ENCODE measurements around the gene NWD2.
"Not testable (repeated sequence)": the region's sequence is repeated elsewhere in the genome, so short reads cannot be mapped to it uniquely, and the experiment has no call there.

NWD2 gene

GRCh38 chr4:37244583-37245390 lies at the start of gene NWD2:
Gene NWD2, plus strand, starts transcription at chr4:37244743. Its CDS starts 325 bp downstream, at chr4:37245068.
- Histone ChIP-seq H3K4me1 (ENCODE audit: insufficient read depth, low read length) (peaks cover 3% of the 10 kb centered on the region; the same call in 1 of the 2 replicates), H3K36me3 (ENCODE audit: insufficient read depth, low read length) (no peaks in the 10 kb centered on the region), H3K9ac (ENCODE audit: low read depth, low read length) (peak within 1 kb of the TSS; percentile 57; the same call in 1 of the 2 replicates), H3K9me3 (ENCODE audit: control insufficient read depth, insufficient read depth, low read length) (no peaks in the 10 kb centered on the region)

GRCh38 chr4:37197899-37198298 lies 46.6 kb upstream of the NWD2 start:
- no peaks in the 10 kb centered on the region; the same call in 1 of the 2 replicates for H3K9me3 ChIP-seq (ENCODE audit: control insufficient read depth, insufficient read depth, low read length)
- no peaks in the 10 kb centered on the region for H3K36me3 ChIP-seq (ENCODE audit: insufficient read depth, low read length)
- H3K9ac ChIP-seq (ENCODE audit: low read depth, low read length) = no peak overlapping the region
- no peaks in the 10 kb centered on the region for H3K4me1 ChIP-seq (ENCODE audit: insufficient read depth, low read length)

GRCh38 chr4:37204740-37205139 lies 39.8 kb upstream of the NWD2 start:
- not testable (repeated sequence) for H3K9me3 ChIP-seq (ENCODE audit: control insufficient read depth, insufficient read depth, low read length); H3K36me3 ChIP-seq (ENCODE audit: insufficient read depth, low read length); H3K9ac ChIP-seq (ENCODE audit: low read depth, low read length); H3K4me1 ChIP-seq (ENCODE audit: insufficient read depth, low read length)

GRCh38 chr4:37216209-37216608 lies 28.3 kb upstream of the NWD2 start:
- Histone ChIP-seq H3K9me3 (ENCODE audit: control insufficient read depth, insufficient read depth, low read length) (no peaks in the 10 kb centered on the region), H3K36me3 (ENCODE audit: insufficient read depth, low read length) (no peaks in the 10 kb centered on the region), H3K9ac (ENCODE audit: low read depth, low read length) (no peak overlapping the region), H3K4me1 (ENCODE audit: insufficient read depth, low read length) (no peaks in the 10 kb centered on the region)

- no peaks in the 10 kb centered on the region for H3K9me3 ChIP-seq (ENCODE audit: control insufficient read depth, insufficient read depth, low read length)
- H3K9ac ChIP-seq (ENCODE audit: low read depth, low read length) = no peak overlapping the region
- no peaks in the 10 kb centered on the region for H3K4me1 ChIP-seq (ENCODE audit: insufficient read depth, low read length)
- no peaks in the 10 kb centered on the region for H3K36me3 ChIP-seq (ENCODE audit: insufficient read depth, low read length)
Observed at GRCh38 chr4:37219242-37219641, 25.3 kb upstream of the NWD2 start.

GRCh38 chr4:37219990-37220389 lies 24.6 kb upstream of the NWD2 start:
- Histone ChIP-seq H3K36me3 (ENCODE audit: insufficient read depth, low read length) (no peaks in the 10 kb centered on the region), H3K9me3 (ENCODE audit: control insufficient read depth, insufficient read depth, low read length) (no peaks in the 10 kb centered on the region), H3K4me1 (ENCODE audit: insufficient read depth, low read length) (no peaks in the 10 kb centered on the region), H3K9ac (ENCODE audit: low read depth, low read length) (no peak overlapping the region)

GRCh38 chr4:37220685-37221084 lies 23.9 kb upstream of the NWD2 start:
- Histone ChIP-seq H3K9me3 (ENCODE audit: control insufficient read depth, insufficient read depth, low read length) (no peaks in the 10 kb centered on the region), H3K36me3 (ENCODE audit: insufficient read depth, low read length) (no peaks in the 10 kb centered on the region), H3K9ac (ENCODE audit: low read depth, low read length) (no peak overlapping the region), H3K4me1 (ENCODE audit: insufficient read depth, low read length) (no peaks in the 10 kb centered on the region)

GRCh38 chr4:37223732-37224131 lies 20.8 kb upstream of the NWD2 start:
- H3K36me3 ChIP-seq (ENCODE audit: insufficient read depth, low read length) = no peaks in the 10 kb centered on the region
- no peak overlapping the region for H3K9ac ChIP-seq (ENCODE audit: low read depth, low read length)
- H3K9me3 ChIP-seq (ENCODE audit: control insufficient read depth, insufficient read depth, low read length) = no peaks in the 10 kb centered on the region
- no peaks in the 10 kb centered on the region for H3K4me1 ChIP-seq (ENCODE audit: insufficient read depth, low read length)

GRCh38 chr4:37224854-37225253 lies 19.7 kb upstream of the NWD2 start:
- H3K36me3 ChIP-seq (ENCODE audit: insufficient read depth, low read length) = no peaks in the 10 kb centered on the region
- no peaks in the 10 kb centered on the region for H3K4me1 ChIP-seq (ENCODE audit: insufficient read depth, low read length)

GRCh38 chr4:37225778-37226177 lies 18.8 kb upstream of the NWD2 start:
- Histone ChIP-seq H3K9ac (ENCODE audit: low read depth, low read length) (no peak overlapping the region), H3K4me1 (ENCODE audit: insufficient read depth, low read length) (no peaks in the 10 kb centered on the region), H3K36me3 (ENCODE audit: insufficient read depth, low read length) (no peaks in the 10 kb centered on the region), H3K9me3 (ENCODE audit: control insufficient read depth, insufficient read depth, low read length) (no peaks in the 10 kb centered on the region)

More at GRCh38 chr4:37224854-37225253, 19.7 kb upstream of the NWD2 start:
- Histone ChIP-seq H3K9me3 (ENCODE audit: control insufficient read depth, insufficient read depth, low read length) (no peaks in the 10 kb centered on the region), H3K9ac (ENCODE audit: low read depth, low read length) (no peak overlapping the region)

GRCh38 chr4:37232315-37232714 lies 12.2 kb upstream of the NWD2 start:
- no peak overlapping the region for H3K9ac ChIP-seq (ENCODE audit: low read depth, low read length)
- H3K4me1 ChIP-seq (ENCODE audit: insufficient read depth, low read length) = no peaks in the 10 kb centered on the region
- no peaks in the 10 kb centered on the region for H3K36me3 ChIP-seq (ENCODE audit: insufficient read depth, low read length)
- H3K9me3 ChIP-seq (ENCODE audit: control insufficient read depth, insufficient read depth, low read length) = no peaks in the 10 kb centered on the region

- Histone ChIP-seq H3K36me3 (ENCODE audit: insufficient read depth, low read length) (no peaks in the 10 kb centered on the region), H3K4me1 (ENCODE audit: insufficient read depth, low read length) (no peaks in the 10 kb centered on the region; the same call in 1 of the 2 replicates), H3K9ac (ENCODE audit: low read depth, low read length) (no peak overlapping the region), H3K9me3 (ENCODE audit: control insufficient read depth, insufficient read depth, low read length) (no peaks in the 10 kb centered on the region)
Observed at GRCh38 chr4:37236165-37236564, 8.4 kb upstream of the NWD2 start.

GRCh38 chr4:37241647-37242046 lies 2.9 kb upstream of the NWD2 start:
- Histone ChIP-seq H3K36me3 (ENCODE audit: insufficient read depth, low read length) (no peaks in the 10 kb centered on the region), H3K4me1 (ENCODE audit: insufficient read depth, low read length) (peaks cover 3% of the 10 kb centered on the region; the same call in 1 of the 2 replicates), H3K9ac (ENCODE audit: low read depth, low read length) (no peak overlapping the region), H3K9me3 (ENCODE audit: control insufficient read depth, insufficient read depth, low read length) (no peaks in the 10 kb centered on the region)

- Histone ChIP-seq H3K9me3 (ENCODE audit: control insufficient read depth, insufficient read depth, low read length) (no peaks in the 10 kb centered on the region), H3K36me3 (ENCODE audit: insufficient read depth, low read length) (no peaks in the 10 kb centered on the region), H3K9ac (ENCODE audit: low read depth, low read length) (peak overlapping the region; percentile 57; the same call in 1 of the 2 replicates), H3K4me1 (ENCODE audit: insufficient read depth, low read length) (peaks cover 3% of the 10 kb centered on the region; the same call in 1 of the 2 replicates)
Observed at GRCh38 chr4:37243051-37243450, 1.5 kb upstream of the NWD2 start.

Data from ES-I3 (cell line).